Panc1 (cell line): ENCODE data around the gene SYT9.

Experiments used
- POLR2AphosphoS5 ChIP-seq: IDR thresholded peaks from 2 replicates; pipeline ENCODE4 v1.6.1; 2012; ENCODE audit warnings: mild to moderate bottlenecking, low read depth, low read length, moderate library complexity
- SIN3A ChIP-seq: IDR thresholded peaks from 2 replicates; pipeline ENCODE4 v1.6.1; 2012; ENCODE audit warnings: low read depth, mild to moderate bottlenecking, low read length, moderate library complexity, borderline replicate concordance; ENCODE audit not compliant: insufficient read depth
- TCF7L2 ChIP-seq: IDR thresholded peaks from 2 replicates; pipeline ENCODE4 v1.6.1; 2011; ENCODE audit warnings: mild to moderate bottlenecking, low read depth, low read length, inconsistent platforms
- TF ChIP-seq, protein P1 (sequence below), 2 experiments: IDR thresholded peaks; 2 replicates each; pipeline ENCODE4 v1.6.1; 2011 to 2012; ENCODE audit warnings: low read depth in 2 of 2, control low read depth in 1 of 2, low read length in 1 of 2, mild to moderate bottlenecking in 1 of 2, moderate library complexity in 1 of 2; ENCODE audit not compliant: insufficient read depth in 1 of 2
- TF ChIP-seq, protein P2 (sequence below): fragments of 450-650 bp; IDR thresholded peaks from 2 replicates; pipeline ENCODE4 v1.5.1; 2017; ENCODE audit warnings: mild to moderate bottlenecking

GRCh38 chr11:7251836-7252682, at the start of gene SYT9:
- TF ChIP-seq, protein P1, sequence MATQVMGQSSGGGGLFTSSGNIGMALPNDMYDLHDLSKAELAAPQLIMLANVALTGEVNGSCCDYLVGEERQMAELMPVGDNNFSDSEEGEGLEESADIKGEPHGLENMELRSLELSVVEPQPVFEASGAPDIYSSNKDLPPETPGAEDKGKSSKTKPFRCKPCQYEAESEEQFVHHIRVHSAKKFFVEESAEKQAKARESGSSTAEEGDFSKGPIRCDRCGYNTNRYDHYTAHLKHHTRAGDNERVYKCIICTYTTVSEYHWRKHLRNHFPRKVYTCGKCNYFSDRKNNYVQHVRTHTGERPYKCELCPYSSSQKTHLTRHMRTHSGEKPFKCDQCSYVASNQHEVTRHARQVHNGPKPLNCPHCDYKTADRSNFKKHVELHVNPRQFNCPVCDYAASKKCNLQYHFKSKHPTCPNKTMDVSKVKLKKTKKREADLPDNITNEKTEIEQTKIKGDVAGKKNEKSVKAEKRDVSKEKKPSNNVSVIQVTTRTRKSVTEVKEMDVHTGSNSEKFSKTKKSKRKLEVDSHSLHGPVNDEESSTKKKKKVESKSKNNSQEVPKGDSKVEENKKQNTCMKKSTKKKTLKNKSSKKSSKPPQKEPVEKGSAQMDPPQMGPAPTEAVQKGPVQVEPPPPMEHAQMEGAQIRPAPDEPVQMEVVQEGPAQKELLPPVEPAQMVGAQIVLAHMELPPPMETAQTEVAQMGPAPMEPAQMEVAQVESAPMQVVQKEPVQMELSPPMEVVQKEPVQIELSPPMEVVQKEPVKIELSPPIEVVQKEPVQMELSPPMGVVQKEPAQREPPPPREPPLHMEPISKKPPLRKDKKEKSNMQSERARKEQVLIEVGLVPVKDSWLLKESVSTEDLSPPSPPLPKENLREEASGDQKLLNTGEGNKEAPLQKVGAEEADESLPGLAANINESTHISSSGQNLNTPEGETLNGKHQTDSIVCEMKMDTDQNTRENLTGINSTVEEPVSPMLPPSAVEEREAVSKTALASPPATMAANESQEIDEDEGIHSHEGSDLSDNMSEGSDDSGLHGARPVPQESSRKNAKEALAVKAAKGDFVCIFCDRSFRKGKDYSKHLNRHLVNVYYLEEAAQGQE (IDR thresholded peaks at IDR 0.05; ENCODE audit: insufficient read depth in 1 of 2, low read depth in 2 of 2, low read length in 1 of 2): no peak
- TF ChIP-seq, protein P2, sequence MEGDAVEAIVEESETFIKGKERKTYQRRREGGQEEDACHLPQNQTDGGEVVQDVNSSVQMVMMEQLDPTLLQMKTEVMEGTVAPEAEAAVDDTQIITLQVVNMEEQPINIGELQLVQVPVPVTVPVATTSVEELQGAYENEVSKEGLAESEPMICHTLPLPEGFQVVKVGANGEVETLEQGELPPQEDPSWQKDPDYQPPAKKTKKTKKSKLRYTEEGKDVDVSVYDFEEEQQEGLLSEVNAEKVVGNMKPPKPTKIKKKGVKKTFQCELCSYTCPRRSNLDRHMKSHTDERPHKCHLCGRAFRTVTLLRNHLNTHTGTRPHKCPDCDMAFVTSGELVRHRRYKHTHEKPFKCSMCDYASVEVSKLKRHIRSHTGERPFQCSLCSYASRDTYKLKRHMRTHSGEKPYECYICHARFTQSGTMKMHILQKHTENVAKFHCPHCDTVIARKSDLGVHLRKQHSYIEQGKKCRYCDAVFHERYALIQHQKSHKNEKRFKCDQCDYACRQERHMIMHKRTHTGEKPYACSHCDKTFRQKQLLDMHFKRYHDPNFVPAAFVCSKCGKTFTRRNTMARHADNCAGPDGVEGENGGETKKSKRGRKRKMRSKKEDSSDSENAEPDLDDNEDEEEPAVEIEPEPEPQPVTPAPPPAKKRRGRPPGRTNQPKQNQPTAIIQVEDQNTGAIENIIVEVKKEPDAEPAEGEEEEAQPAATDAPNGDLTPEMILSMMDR: peak; percentile 30
- no peak for TF ChIP-seq POLR2AphosphoS5
- peak; percentile 66; the same call in 1 of the 2 replicates for TF ChIP-seq SIN3A
- TF ChIP-seq TCF7L2: no peak
